ENCODE data around the gene HOXA11. TPM values are rescaled to one million over a fixed set of nuclear protein-coding genes. Genes with fewer than 3 reads are reported as not detected.

Gene HOXA11
- total RNA-seq, 4 donors from 2014 or later: 0.27 to 1.4 (median 1.0) TPM; not detected in 1

GRCh38 chr7:27156916-27157701 lies 27.9 kb downstream of the HOXA11 start:
- TF ChIP-seq POLR2A (IDR thresholded peaks at IDR 0.05) (no peak), CTCF (IDR thresholded peaks at IDR 0.05) (no peak)
- no peak overlapping the region for H3K4me3 ChIP-seq (ENCODE audit: low read depth, poor library complexity, severe bottlenecking)
- 19 to 21% methylated on average over 24 to 27 of the region's 30 CpGs for WGBS, 2 donors
- peak; percentile 28 to 86 for DNase-seq (ENCODE audit: low spot score in 2 of 2)
- intact Hi-C loops (cut with DNase I; ENCODE audit: low total_unique reads): no loop called here

- intact Hi-C loops (cut with DNase I; ENCODE audit: low total_unique reads): no loop called here
- DNase-seq (ENCODE audit: low spot score in 2 of 2): peak in 1 of 2 donors; percentile 95
- WGBS, 2 donors: 0% methylated on average over 15 to 30 of the region's 33 CpGs
- TF ChIP-seq CTCF (IDR thresholded peaks at IDR 0.05) (no peak), POLR2A (IDR thresholded peaks at IDR 0.05) (no peak)
- peak within 1 kb of the TSS; percentile 56 for H3K4me3 ChIP-seq (ENCODE audit: low read depth, poor library complexity, severe bottlenecking)
These were observed 28.5 kb downstream of the HOXA11 start, which contains the start of gene HOXA7 for GRCh38 chr7:27156508-27156898. Gene HOXA7, minus strand, starts transcription at chr7:27156675. Its CDS starts 130 bp downstream, at chr7:27156545.

- intact Hi-C loops (cut with DNase I; ENCODE audit: low total_unique reads): no loop called here
- H3K4me3 ChIP-seq (ENCODE audit: low read depth, poor library complexity, severe bottlenecking): peak overlapping the region; percentile 56
- WGBS, 2 donors: 1% methylated on average over 48 to 63 of the region's 63 CpGs
- no peak for TF ChIP-seq CTCF (IDR thresholded peaks at IDR 0.05)
- TF ChIP-seq POLR2A (IDR thresholded peaks at IDR 0.05): no peak
- peak in 1 of 2 donors; percentile 89 for DNase-seq (ENCODE audit: low spot score in 2 of 2)
These were observed 29.1 kb downstream of the HOXA11 start for GRCh38 chr7:27155816-27156507.

- TF ChIP-seq CTCF (IDR thresholded peaks at IDR 0.05) (no peak), POLR2A (IDR thresholded peaks at IDR 0.05) (no peak)
- WGBS, 2 donors: 41 to 46% methylated on average over 46 to 48 of the region's 48 CpGs
- intact Hi-C loops (cut with DNase I; ENCODE audit: low total_unique reads): loop anchor here (5.0 kb wide), 1 partner anchor 293 kb away; the partner anchor contains the start of gene SKAP2
- DNase-seq (ENCODE audit: low spot score in 2 of 2): peak in 1 of 2 donors; percentile 86
- peak overlapping the region; percentile 56 for H3K4me3 ChIP-seq (ENCODE audit: low read depth, poor library complexity, severe bottlenecking)
These were observed 29.9 kb downstream of the HOXA11 start for GRCh38 chr7:27154901-27155815.

GRCh38 chr7:27154369-27154768 lies 30.7 kb downstream of the HOXA11 start:
- DNase-seq (ENCODE audit: low spot score in 2 of 2): peak; percentile 17 to 82
- no peak overlapping the region for H3K4me3 ChIP-seq (ENCODE audit: low read depth, poor library complexity, severe bottlenecking)
- intact Hi-C loops (cut with DNase I; ENCODE audit: low total_unique reads): loop anchor here (5.0 kb wide), 1 partner anchor 292 kb away; the partner anchor contains the start of gene SKAP2
- no peak for TF ChIP-seq CTCF (IDR thresholded peaks at IDR 0.05)
- WGBS, 2 donors: 71% methylated on average over 10 of the region's 10 CpGs
